ENCODE measurements around the gene C9orf85.

DNA sequence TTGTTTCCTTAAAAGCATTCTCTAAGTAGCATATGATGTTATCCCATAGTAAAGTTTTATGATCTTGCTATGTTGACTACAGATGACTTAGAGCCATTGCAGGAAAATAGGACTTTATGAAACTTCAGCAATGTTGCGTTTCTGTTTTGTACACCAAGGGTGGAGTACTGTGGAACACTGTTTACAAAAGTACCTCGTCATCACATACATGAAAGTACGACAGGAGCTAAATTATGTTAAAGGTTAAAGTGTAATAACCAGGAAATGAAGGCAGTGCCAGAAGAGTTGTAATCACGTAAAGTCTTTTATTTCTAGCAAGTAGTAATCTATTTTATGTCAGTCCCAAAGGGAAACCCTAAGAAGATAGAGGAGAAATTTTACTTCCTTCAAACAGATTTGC lies 50.9 kb downstream of the C9orf85 start:
- TF ChIP-seq EZH2 (IDR thresholded peaks at IDR 0.05), result no peak
- TF ChIP-seq POLR2AphosphoS5 (IDR thresholded peaks at IDR 0.05; ENCODE audit: borderline replicate concordance, low read depth, low read length), result no peak
